Esophagus squamous epithelium (tissue), 4 donors: ENCODE measurements around the gene RBM33.

ENCODE experiments used
- POLR2A ChIP-seq, 4 donors: fragments of 450-650 bp; IDR thresholded peaks; one replicate each; pipeline ENCODE4 v1.6.1; 2017; ENCODE audit warnings: antibody characterized with exemption in 4 of 4, mild to moderate bottlenecking in 4 of 4, moderate library complexity in 3 of 4
- TF ChIP-seq, protein P1 (sequence below), 6 experiments: fragments of 450-650 bp in 4 of 6; fragments of 200-600 bp in 2 of 6; sonication (generic) in 2 of 6; IDR thresholded peaks; one replicate each; pipeline ENCODE4 v1.5.1; 2016 to 2019; ENCODE audit warnings: antibody characterized with exemption in 6 of 6, mild to moderate bottlenecking in 4 of 6, moderate library complexity in 4 of 6

GRCh38 chr7:155794196-155794595, 149.7 kb downstream of the RBM33 start:
- TF ChIP-seq, protein P1, sequence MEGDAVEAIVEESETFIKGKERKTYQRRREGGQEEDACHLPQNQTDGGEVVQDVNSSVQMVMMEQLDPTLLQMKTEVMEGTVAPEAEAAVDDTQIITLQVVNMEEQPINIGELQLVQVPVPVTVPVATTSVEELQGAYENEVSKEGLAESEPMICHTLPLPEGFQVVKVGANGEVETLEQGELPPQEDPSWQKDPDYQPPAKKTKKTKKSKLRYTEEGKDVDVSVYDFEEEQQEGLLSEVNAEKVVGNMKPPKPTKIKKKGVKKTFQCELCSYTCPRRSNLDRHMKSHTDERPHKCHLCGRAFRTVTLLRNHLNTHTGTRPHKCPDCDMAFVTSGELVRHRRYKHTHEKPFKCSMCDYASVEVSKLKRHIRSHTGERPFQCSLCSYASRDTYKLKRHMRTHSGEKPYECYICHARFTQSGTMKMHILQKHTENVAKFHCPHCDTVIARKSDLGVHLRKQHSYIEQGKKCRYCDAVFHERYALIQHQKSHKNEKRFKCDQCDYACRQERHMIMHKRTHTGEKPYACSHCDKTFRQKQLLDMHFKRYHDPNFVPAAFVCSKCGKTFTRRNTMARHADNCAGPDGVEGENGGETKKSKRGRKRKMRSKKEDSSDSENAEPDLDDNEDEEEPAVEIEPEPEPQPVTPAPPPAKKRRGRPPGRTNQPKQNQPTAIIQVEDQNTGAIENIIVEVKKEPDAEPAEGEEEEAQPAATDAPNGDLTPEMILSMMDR (IDR thresholded peaks at IDR 0.05) = no peak
- TF ChIP-seq POLR2A (IDR thresholded peaks at IDR 0.05) = no peak
